GM12892 (cell line): ENCODE data around the gene CCR1.
"Not testable (repeated sequence)": the region's sequence is repeated elsewhere in the genome, so short reads cannot be mapped to it uniquely, and the experiment has no call there.

Source experiments
- DNase-seq: peaks from one replicate; pipeline ENCODE4 v3.0.0; 2011; ENCODE audit not compliant: insufficient read length
- FAIRE-seq: peaks from 2 replicates; lab custom pipeline; 2011; peaks lifted over from hg19 to GRCh38; lab: Jason Lieb, UNC
- POLR2A ChIP-seq: IDR thresholded peaks from 2 replicates; pipeline ENCODE4 v1.6.1; 2011; ENCODE audit warnings: low read depth, low read length, control low read depth
- POLR2AphosphoS5 ChIP-seq: IDR thresholded peaks from 2 replicates; pipeline ENCODE4 v1.6.1; 2011; ENCODE audit warnings: low read depth, low read length, control low read depth
- TAF1 ChIP-seq: IDR thresholded peaks from 2 replicates; pipeline ENCODE4 v1.6.1; 2011; ENCODE audit warnings: low read depth, mild to moderate bottlenecking, control low read depth, low read length, borderline replicate concordance

The CCR1 gene

DNA sequence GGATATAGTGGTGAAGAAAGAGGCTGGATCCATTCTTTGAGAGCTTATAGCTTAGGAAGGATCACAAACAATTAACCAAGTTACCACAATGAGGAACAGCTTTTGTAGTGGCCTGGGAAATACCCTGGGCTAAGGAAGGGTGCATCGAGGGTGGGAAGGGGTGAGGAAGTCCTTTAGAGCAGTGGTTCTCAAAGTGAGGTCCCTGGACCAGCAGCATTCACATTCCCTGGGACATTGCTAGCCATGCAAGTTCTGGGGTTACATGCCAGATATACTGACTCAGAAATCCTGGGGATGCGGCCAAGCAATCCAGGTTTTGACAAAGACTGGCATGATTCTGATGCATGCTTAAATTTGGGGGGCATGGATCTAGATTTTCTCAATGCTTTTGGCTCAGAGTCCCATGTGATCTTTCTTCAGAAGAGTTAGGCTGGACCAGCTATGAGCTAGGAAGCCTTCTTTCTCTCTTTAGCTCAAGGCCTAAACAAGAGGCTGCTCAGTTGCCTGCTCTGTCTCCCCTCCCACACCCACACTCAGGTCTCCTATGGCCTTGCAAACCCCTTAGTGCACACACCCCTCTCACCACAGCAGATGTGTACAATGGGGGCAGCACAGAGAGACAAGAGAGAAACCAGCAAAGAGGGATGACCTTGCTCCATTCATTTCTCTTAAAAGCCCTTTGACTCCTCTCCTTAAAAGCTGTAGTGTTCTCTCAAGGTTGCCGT lies 1.8 kb upstream of the CCR1 start:
- DNase-seq: no peak
- no peak for TF ChIP-seq POLR2AphosphoS5
- TF ChIP-seq POLR2A: no peak
- TF ChIP-seq TAF1: no peak
- no peak for FAIRE-seq

DNA sequence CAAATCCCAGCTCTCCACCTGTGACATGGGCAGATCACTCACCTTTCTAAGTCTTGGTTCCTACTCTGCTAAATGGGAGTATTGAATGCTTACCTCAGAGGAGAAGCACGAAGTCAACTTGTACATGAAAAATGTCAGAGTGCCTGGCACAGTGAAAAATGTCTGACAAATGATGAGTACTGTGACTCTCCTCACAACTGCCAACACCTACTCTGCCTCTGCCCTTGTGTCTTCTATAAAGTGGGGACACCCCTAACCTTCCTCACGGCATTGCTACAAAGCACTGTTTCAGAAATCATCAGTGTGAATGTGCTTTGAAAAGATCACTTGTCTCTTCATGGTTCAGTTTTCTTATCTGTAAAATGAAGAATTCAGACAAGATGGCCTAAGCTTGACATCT lies 940 bp upstream of the CCR1 start:
- FAIRE-seq: no peak

DNA sequence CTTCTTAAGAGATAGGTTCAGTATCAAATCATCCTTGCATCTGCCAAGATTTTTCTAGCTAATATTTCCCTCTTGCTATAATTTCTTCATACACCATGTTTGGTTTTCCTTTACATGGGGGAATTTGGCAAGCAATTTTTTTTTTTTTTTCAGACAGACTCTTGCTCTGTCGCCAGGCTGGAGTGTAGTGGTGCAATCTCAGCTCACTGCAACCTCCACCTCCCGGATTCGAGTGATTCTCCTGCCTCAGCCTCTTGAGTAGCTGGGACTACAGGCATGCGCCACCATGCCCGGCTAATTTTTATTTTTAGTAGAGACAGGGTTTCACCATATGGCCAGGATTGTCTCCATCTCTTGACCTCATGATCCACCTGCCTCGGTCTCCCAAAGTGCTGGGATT lies 599 bp downstream of the CCR1 start:
- not testable (repeated sequence) for DNase-seq

More for the DNA sequence above, 940 bp upstream of the CCR1 start:
- TF ChIP-seq POLR2AphosphoS5 (no peak), TAF1 (no peak), POLR2A (no peak)
- DNase-seq: no peak

DNA sequence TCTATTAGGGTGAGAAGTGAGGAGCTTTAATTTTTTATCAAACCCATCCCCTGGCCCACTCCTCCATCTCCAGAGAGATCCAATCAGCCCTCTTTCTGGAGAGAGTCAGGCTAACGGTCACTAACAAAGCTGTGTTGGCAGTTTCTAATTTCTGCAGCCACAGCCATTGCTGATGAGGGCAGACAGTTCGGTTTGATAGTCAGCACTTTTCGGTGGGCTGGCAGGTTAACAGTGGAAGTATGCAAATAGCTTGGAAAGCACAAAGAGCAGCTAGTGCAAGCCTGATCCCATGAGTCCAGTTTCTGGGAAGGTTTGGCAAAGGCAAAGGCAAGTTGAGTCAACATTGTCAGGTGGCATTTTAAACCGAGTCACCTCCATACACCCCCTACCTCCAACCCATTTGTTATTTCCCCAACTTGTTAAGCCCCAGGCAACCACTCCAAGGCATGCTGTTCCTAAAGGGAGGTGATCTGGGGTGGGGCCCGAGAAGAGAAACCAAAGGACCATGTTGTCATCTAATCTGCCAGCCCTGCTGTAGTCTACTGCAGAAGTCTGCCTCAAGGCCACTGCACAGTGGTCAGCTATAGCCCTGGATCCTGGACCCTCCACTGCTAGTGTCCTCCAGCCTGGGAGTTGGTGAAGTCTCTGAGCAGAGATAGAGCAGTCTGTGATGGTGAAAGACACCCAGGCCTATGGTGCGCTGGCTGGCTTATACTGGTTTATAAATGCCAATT lies 1.7 kb downstream of the CCR1 start:
- DNase-seq (no peak), FAIRE-seq (peak; percentile 27)
- no peak for TF ChIP-seq TAF1
- no peak for TF ChIP-seq POLR2A
- no peak for TF ChIP-seq POLR2AphosphoS5

More for the DNA sequence above, 599 bp downstream of the CCR1 start:
- not testable (repeated sequence) for FAIRE-seq

DNA sequence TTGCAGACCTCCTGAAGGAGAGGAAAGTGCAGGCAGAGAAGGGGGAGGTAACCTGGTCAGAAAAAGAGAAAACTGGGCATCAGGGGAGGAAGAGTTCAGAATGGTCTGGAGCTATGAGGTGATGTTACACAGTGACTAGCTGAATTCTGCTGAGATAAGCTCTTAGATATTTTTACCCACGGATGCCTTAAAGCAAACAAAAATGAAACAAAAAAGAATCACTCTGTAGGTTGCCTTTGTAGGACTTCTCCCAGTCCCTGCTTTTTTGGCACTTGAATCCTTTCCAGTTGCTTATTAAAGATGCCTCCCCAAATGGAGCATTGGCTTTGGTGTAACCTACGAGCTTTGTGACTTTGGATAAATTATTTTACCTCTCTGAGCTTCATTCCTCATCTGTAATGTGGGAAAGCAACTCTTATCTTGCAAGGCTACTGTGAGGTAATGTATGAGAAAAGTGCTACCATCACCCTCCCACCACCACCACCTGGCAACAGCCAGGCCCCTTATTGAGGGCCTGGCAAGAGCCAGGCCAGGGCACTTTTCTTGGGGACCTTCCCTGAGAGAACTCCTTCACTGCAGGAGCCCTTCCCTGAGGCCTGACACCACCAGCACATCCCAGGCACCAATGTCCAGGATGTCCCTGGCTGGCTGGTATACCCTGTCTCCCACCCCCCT lies 2.7 kb downstream of the CCR1 start:
- FAIRE-seq (no peak), DNase-seq (no peak)
- TF ChIP-seq POLR2AphosphoS5 (no peak), POLR2A (no peak), TAF1 (no peak)

DNA sequence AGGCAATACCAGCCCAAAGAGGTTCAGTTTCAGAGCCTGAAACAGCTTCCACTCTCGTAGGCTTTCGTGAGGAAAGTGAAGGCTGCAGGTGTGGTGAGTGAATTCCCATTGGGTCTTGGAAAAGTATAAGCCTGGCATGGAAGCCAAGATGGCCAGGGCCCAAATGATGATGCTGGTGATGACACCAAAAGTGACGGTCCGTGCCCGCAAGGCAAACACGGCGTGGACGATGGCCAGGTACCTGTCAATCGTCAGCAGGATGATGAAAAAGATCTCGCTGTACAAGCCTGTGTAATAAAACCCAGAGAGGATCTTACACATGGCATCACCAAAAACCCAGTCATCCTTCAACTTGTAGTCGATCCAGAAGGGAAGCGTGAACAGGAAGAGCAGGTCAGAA lies 4.4 kb downstream of the CCR1 start:
- FAIRE-seq (no peak), DNase-seq (no peak)
- TF ChIP-seq POLR2A (no peak), POLR2AphosphoS5 (no peak), TAF1 (no peak)

DNA sequence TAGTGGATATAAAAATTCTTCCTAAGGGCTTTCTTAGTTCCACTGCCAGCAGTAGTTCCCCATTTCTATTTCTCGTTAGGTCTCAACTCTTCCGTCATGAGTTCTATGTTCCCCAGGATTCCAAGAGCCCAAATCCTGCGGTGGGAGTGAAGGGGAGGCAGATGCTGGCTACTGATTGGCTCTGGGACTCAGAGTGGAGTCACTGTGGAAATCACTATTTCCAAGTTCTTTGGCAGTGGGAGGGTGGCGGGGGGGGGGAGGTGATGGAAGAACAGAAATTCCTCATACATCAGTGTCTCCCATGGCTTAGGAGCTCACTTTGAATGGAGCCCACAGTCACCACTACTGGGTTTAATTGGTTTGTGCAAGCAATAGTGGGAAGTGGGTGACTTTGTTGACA lies 5.6 kb downstream of the CCR1 start:
- DNase-seq (no peak), FAIRE-seq (no peak)
- TF ChIP-seq POLR2A (no peak), TAF1 (no peak), POLR2AphosphoS5 (no peak)

DNA sequence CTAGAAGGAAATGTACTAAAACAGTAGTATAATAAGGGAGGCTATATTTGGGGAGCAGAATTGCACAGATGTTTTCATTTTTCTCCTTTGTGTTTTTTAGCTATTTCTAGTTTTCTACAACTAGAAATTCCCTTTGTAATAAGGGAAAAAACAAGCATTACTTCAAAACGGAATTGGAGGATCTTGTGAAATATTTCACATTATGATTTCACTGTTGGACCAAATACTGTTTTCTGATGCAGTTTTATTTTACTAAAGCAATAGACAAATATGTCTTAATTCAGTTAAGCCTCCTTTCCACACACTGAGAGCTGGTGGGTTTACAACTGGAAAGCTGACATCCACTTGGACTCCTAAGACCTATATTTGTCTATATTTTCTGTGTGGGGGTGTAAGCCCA lies 7.3 kb downstream of the CCR1 start:
- no peak for FAIRE-seq
- no peak for DNase-seq
- no peak for TF ChIP-seq TAF1
- TF ChIP-seq POLR2AphosphoS5: no peak
- TF ChIP-seq POLR2A: no peak

DNA sequence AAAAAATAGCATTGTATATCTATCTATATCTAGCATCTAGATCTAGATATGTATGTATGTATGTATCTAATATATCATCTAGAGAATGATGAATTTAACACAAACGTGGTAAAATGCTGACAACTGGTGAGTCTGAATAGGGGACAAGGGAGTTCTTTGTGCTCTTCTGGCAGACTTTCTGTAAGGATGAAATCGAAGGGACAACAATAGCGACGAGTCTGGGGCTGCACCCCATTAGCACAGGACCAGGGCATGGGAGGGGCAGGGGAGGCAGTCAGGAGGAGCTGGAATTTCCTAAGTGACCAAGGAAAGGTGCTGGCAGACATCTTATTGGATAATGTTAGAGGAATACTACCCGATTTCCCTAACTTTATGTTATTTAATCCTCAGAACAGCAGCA lies 7.9 kb downstream of the CCR1 start:
- DNase-seq (no peak), FAIRE-seq (no peak)
- TF ChIP-seq TAF1 (no peak), POLR2A (no peak), POLR2AphosphoS5 (no peak)

DNA sequence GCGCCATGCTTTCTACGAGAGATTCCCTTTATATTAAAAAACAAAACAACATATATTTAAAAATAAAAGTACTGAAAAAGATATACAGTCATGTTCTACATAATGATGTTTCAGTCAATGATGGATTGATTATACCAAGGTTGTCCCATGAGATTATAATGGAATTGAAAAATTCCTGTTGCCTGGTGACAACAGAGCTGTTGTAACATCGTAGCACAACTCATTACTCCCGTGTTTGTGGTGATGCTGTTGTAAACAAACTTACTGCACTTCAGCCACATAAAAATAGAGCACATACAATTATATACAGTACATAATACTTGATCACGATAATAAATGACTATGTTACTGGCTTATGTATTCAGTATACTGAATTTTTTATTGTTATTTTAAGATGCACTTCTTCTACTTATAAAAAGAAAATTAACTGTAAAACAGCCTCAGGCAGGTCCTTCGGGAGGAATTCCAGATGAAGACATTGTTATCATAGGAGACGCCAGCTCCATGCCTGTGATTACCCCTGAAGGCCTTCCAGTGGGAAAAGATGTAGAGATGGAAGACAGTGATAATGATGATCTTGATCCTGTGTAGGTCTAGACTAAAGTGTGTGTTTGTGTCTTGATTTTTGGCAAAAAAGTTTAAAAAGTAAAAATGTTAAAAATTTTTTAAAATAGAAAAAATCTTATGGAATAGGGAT lies 11.7 kb downstream of the CCR1 start:
- DNase-seq: no peak
- no peak for FAIRE-seq

More for the DNA sequence above, 11.7 kb downstream of the CCR1 start:
- no peak for TF ChIP-seq POLR2AphosphoS5
- no peak for TF ChIP-seq TAF1
- no peak for TF ChIP-seq POLR2A
